GM23338 (cell line): Measurements from ENCODE around the gene SST. TPM values are rescaled to one million over a fixed set of nuclear protein-coding genes. Genes with fewer than 3 reads are reported as not detected.

Experiments
- ATAC-seq: fragments of 200-7000 bp; cut with Tn5 transposase; 3 replicates; pipeline ENCODE4 v1.9.1; 2020
- DNase-seq: peaks from one replicate; pipeline ENCODE4 v3.0.0-alpha.2; 2015; ENCODE audit warnings: low spot score
- H2AFZ ChIP-seq: fragments of 200-600 bp; sonication (generic); 2 replicates; pipeline ENCODE4 v1.8.0; 2016; ENCODE audit warnings: antibody characterized with exemption, mild to moderate bottlenecking, moderate library complexity
- H3F3A ChIP-seq: fragments of 200-600 bp; sonication (generic); replicated peaks from 2 replicates; pipeline ENCODE4 v1.8.0; 2017; ENCODE audit warnings: antibody characterized with exemption, mixed run types, low read depth
- H3K27ac ChIP-seq: fragments of 200-600 bp; sonication (generic); 2 replicates; pipeline ENCODE4 v1.6.1; 2016; ENCODE audit warnings: low read depth
- H3K27me3 ChIP-seq: fragments of 200-600 bp; sonication (generic); 2 replicates; pipeline ENCODE4 v1.8.0; 2016; ENCODE audit warnings: mild to moderate bottlenecking, mixed run types, moderate library complexity; ENCODE audit not compliant: insufficient read depth
- H3K36me3 ChIP-seq: fragments of 200-600 bp; sonication (generic); 2 replicates; pipeline ENCODE4 v1.8.0; 2016; ENCODE audit warnings: mild to moderate bottlenecking; ENCODE audit not compliant: insufficient read depth
- H3K4me1 ChIP-seq: fragments of 200-600 bp; sonication (generic); 2 replicates; pipeline ENCODE4 v1.8.0; 2016; ENCODE audit warnings: mild to moderate bottlenecking, moderate library complexity; ENCODE audit not compliant: insufficient read depth
- H3K4me2 ChIP-seq: fragments of 200-600 bp; sonication (generic); 2 replicates; pipeline ENCODE4 v1.7.1; 2017; ENCODE audit warnings: mixed run types
- H3K4me3 ChIP-seq: fragments of 200-600 bp; sonication (generic); 2 replicates; pipeline ENCODE4 v1.6.1; 2016; ENCODE audit warnings: mixed run types
- H3K79me2 ChIP-seq: fragments of 200-600 bp; sonication (generic); replicated peaks from 2 replicates; pipeline ENCODE4 v1.8.0; 2017; ENCODE audit warnings: mild to moderate bottlenecking; ENCODE audit not compliant: insufficient read depth
- H3K9me2 ChIP-seq: fragments of 200-600 bp; sonication (generic); 2 replicates; pipeline ENCODE4 v1.8.0; 2017; ENCODE audit not compliant: insufficient read depth
- H4K20me1 ChIP-seq: fragments of 200-600 bp; sonication (generic); replicated peaks from 2 replicates; pipeline ENCODE4 v1.8.0; 2017; ENCODE audit warnings: mild to moderate bottlenecking; ENCODE audit not compliant: insufficient read depth
- H3K27ac Mint-ChIP-seq: 2 replicates; pipeline ENCODE4 v1.8.0; 2020; ENCODE audit warnings: inconsistent platforms, mild to moderate bottlenecking, moderate library complexity, mixed read lengths
- H3K27me3 Mint-ChIP-seq: 3 replicates; pipeline ENCODE4 v1.8.0; 2022; ENCODE audit warnings: low read depth, mild to moderate bottlenecking, moderate library complexity, mixed read lengths, inconsistent platforms; ENCODE audit not compliant: insufficient read depth, poor library complexity
- H3K36me3 Mint-ChIP-seq: 3 replicates; pipeline ENCODE4 v1.8.0; 2021; ENCODE audit warnings: low read depth, mild to moderate bottlenecking, inconsistent platforms, moderate library complexity, mixed read lengths
- H3K4me1 Mint-ChIP-seq: 3 replicates; pipeline ENCODE4 v1.8.0; 2020; ENCODE audit warnings: mild to moderate bottlenecking, inconsistent platforms, mixed read lengths
- H3K4me3 Mint-ChIP-seq: 3 replicates; pipeline ENCODE4 v1.8.0; 2021; ENCODE audit warnings: moderate library complexity, mild to moderate bottlenecking, inconsistent platforms, mixed read lengths
- H3K9me3 Mint-ChIP-seq: 3 replicates; pipeline ENCODE4 v1.8.0; 2020; ENCODE audit warnings: moderate library complexity, mild to moderate bottlenecking, inconsistent platforms, mixed read lengths
- CREB1 ChIP-seq: fragments of 250-450 bp; sonication (Bioruptor Pico); IDR thresholded peaks from 2 replicates; pipeline ENCODE4 v1.5.0; 2020; ENCODE audit warnings: low read depth, mild to moderate bottlenecking, moderate library complexity
- EZH2phosphoT487 ChIP-seq: fragments of 200-600 bp; sonication (generic); IDR thresholded peaks from one replicate; pipeline ENCODE4 v1.8.1; 2018; ENCODE audit warnings: antibody characterized with exemption; ENCODE audit not compliant: unreplicated experiment
- JUNB ChIP-seq: IDR thresholded peaks from one replicate; pipeline ENCODE4 v1.6.1; 2016; ENCODE audit warnings: antibody characterized with exemption; ENCODE audit not compliant: unreplicated experiment
- NANOG ChIP-seq: IDR thresholded peaks from 2 replicates; pipeline ENCODE4 v1.6.1; 2016; ENCODE audit warnings: antibody characterized with exemption, borderline replicate concordance
- ZNF331 ChIP-seq: fragments of 250-450 bp; sonication (Bioruptor Pico); IDR thresholded peaks from 2 replicates; pipeline ENCODE4 v1.5.0; 2020; ENCODE audit warnings: low read depth, mild to moderate bottlenecking, moderate library complexity
- polyA plus RNA-seq: library from polyadenylated mRNA; unstranded; fragments of >200 nt; fragmentation: Nextera tagmentation; extraction: Ambion mirVana; gene quantifications from 2 replicates; pipeline ENCODE4 v1.2.1, GENCODE V29; 2016
- total RNA-seq: library from RNA; depleted of rRNA; stranded (reverse); fragments of >200 nt; shearing (Covaris generic); gene quantifications from 2 replicates; pipeline ENCODE4 v1.2.3, GENCODE V29; 2014
- TF ChIP-seq, protein P1 (sequence below): IDR thresholded peaks from one replicate; pipeline ENCODE4 v1.6.1; 2018; ENCODE audit warnings: antibody characterized with exemption; ENCODE audit not compliant: unreplicated experiment
- TF ChIP-seq, protein P2 (sequence below): IDR thresholded peaks from 2 replicates; pipeline ENCODE4 v1.6.1; 2016; ENCODE audit warnings: antibody characterized with exemption
- TF ChIP-seq, protein P3 (sequence below): fragments of 250-450 bp; sonication (Bioruptor Pico); IDR thresholded peaks from 2 replicates; pipeline ENCODE4 v1.5.0; 2020; ENCODE audit warnings: mild to moderate bottlenecking, moderate library complexity

Gene SST
- total and polyA plus RNA-seq, 2 experiments from 2014 or later = 3.9 TPM; not detected in 1

GRCh38 chr3:187667526-187667925 is 2.7 kb downstream of the SST start:
- H3K4me1 ChIP-seq = peaks cover 8% of the 10 kb centered on the region; the same call in 1 of the 2 replicates
- H3K4me3 Mint-ChIP-seq = no peak overlapping the region
- H3K4me1 Mint-ChIP-seq = peaks cover 8% of the 10 kb centered on the region
- no peak overlapping the region for H3K27ac Mint-ChIP-seq
- no peak overlapping the region for H3K27ac ChIP-seq
- H4K20me1 ChIP-seq = 0 out of 2 replicates have a peak, but pooled peaks cover 2% of the 10 kb centered on the region
- H3K79me2 ChIP-seq = no peaks in the 10 kb centered on the region
- no peaks in the 10 kb centered on the region; the same call in 1 of the 2 replicates for H3F3A ChIP-seq
- H3K27me3 Mint-ChIP-seq = peaks cover 25% of the 10 kb centered on the region
- H3K36me3 ChIP-seq = no peaks in the 10 kb centered on the region
- H3K36me3 Mint-ChIP-seq = no peaks in the 10 kb centered on the region
- H3K4me2 ChIP-seq = no peak overlapping the region
- H3K9me2 ChIP-seq = no peaks in the 10 kb centered on the region
- ATAC-seq (no peak), DNase-seq (no peak)
- no peak overlapping the region for H2AFZ ChIP-seq
- peaks cover 23% of the 10 kb centered on the region for H3K27me3 ChIP-seq
- H3K9me3 Mint-ChIP-seq = no peaks in the 10 kb centered on the region
- no peak overlapping the region for H3K4me3 ChIP-seq
- TF ChIP-seq, protein P1, sequence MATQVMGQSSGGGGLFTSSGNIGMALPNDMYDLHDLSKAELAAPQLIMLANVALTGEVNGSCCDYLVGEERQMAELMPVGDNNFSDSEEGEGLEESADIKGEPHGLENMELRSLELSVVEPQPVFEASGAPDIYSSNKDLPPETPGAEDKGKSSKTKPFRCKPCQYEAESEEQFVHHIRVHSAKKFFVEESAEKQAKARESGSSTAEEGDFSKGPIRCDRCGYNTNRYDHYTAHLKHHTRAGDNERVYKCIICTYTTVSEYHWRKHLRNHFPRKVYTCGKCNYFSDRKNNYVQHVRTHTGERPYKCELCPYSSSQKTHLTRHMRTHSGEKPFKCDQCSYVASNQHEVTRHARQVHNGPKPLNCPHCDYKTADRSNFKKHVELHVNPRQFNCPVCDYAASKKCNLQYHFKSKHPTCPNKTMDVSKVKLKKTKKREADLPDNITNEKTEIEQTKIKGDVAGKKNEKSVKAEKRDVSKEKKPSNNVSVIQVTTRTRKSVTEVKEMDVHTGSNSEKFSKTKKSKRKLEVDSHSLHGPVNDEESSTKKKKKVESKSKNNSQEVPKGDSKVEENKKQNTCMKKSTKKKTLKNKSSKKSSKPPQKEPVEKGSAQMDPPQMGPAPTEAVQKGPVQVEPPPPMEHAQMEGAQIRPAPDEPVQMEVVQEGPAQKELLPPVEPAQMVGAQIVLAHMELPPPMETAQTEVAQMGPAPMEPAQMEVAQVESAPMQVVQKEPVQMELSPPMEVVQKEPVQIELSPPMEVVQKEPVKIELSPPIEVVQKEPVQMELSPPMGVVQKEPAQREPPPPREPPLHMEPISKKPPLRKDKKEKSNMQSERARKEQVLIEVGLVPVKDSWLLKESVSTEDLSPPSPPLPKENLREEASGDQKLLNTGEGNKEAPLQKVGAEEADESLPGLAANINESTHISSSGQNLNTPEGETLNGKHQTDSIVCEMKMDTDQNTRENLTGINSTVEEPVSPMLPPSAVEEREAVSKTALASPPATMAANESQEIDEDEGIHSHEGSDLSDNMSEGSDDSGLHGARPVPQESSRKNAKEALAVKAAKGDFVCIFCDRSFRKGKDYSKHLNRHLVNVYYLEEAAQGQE = no peak
- TF ChIP-seq CREB1 (CRISPR knock-in tag) (no peak), JUNB (no peak)
- TF ChIP-seq, protein P2, sequence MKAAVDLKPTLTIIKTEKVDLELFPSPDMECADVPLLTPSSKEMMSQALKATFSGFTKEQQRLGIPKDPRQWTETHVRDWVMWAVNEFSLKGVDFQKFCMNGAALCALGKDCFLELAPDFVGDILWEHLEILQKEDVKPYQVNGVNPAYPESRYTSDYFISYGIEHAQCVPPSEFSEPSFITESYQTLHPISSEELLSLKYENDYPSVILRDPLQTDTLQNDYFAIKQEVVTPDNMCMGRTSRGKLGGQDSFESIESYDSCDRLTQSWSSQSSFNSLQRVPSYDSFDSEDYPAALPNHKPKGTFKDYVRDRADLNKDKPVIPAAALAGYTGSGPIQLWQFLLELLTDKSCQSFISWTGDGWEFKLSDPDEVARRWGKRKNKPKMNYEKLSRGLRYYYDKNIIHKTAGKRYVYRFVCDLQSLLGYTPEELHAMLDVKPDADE = no peak

GRCh38 chr3:187665764-187666402 is 4.3 kb downstream of the SST start:
- Mint-ChIP-seq H3K4me1 (peaks cover 8% of the 10 kb centered on the region), H3K4me3 (no peak overlapping the region), H3K27me3 (peaks cover 20% of the 10 kb centered on the region), H3K36me3 (no peaks in the 10 kb centered on the region), H3K9me3 (no peaks in the 10 kb centered on the region), H3K27ac (no peak overlapping the region)
- DNase-seq = no peak
- Histone ChIP-seq H2AFZ (no peak overlapping the region), H4K20me1 (no peaks in the 10 kb centered on the region), H3K27me3 (peaks cover 6% of the 10 kb centered on the region), H3K79me2 (no peaks in the 10 kb centered on the region), H3K9me2 (no peaks in the 10 kb centered on the region), H3K27ac (no peak overlapping the region), H3K4me3 (no peak overlapping the region), H3K36me3 (no peaks in the 10 kb centered on the region), H3F3A (no peaks in the 10 kb centered on the region; the same call in 1 of the 2 replicates), H3K4me2 (no peak overlapping the region), H3K4me1 (peaks cover 8% of the 10 kb centered on the region; the same call in 1 of the 2 replicates)
- ATAC-seq = no peak
- TF ChIP-seq, protein P3, sequence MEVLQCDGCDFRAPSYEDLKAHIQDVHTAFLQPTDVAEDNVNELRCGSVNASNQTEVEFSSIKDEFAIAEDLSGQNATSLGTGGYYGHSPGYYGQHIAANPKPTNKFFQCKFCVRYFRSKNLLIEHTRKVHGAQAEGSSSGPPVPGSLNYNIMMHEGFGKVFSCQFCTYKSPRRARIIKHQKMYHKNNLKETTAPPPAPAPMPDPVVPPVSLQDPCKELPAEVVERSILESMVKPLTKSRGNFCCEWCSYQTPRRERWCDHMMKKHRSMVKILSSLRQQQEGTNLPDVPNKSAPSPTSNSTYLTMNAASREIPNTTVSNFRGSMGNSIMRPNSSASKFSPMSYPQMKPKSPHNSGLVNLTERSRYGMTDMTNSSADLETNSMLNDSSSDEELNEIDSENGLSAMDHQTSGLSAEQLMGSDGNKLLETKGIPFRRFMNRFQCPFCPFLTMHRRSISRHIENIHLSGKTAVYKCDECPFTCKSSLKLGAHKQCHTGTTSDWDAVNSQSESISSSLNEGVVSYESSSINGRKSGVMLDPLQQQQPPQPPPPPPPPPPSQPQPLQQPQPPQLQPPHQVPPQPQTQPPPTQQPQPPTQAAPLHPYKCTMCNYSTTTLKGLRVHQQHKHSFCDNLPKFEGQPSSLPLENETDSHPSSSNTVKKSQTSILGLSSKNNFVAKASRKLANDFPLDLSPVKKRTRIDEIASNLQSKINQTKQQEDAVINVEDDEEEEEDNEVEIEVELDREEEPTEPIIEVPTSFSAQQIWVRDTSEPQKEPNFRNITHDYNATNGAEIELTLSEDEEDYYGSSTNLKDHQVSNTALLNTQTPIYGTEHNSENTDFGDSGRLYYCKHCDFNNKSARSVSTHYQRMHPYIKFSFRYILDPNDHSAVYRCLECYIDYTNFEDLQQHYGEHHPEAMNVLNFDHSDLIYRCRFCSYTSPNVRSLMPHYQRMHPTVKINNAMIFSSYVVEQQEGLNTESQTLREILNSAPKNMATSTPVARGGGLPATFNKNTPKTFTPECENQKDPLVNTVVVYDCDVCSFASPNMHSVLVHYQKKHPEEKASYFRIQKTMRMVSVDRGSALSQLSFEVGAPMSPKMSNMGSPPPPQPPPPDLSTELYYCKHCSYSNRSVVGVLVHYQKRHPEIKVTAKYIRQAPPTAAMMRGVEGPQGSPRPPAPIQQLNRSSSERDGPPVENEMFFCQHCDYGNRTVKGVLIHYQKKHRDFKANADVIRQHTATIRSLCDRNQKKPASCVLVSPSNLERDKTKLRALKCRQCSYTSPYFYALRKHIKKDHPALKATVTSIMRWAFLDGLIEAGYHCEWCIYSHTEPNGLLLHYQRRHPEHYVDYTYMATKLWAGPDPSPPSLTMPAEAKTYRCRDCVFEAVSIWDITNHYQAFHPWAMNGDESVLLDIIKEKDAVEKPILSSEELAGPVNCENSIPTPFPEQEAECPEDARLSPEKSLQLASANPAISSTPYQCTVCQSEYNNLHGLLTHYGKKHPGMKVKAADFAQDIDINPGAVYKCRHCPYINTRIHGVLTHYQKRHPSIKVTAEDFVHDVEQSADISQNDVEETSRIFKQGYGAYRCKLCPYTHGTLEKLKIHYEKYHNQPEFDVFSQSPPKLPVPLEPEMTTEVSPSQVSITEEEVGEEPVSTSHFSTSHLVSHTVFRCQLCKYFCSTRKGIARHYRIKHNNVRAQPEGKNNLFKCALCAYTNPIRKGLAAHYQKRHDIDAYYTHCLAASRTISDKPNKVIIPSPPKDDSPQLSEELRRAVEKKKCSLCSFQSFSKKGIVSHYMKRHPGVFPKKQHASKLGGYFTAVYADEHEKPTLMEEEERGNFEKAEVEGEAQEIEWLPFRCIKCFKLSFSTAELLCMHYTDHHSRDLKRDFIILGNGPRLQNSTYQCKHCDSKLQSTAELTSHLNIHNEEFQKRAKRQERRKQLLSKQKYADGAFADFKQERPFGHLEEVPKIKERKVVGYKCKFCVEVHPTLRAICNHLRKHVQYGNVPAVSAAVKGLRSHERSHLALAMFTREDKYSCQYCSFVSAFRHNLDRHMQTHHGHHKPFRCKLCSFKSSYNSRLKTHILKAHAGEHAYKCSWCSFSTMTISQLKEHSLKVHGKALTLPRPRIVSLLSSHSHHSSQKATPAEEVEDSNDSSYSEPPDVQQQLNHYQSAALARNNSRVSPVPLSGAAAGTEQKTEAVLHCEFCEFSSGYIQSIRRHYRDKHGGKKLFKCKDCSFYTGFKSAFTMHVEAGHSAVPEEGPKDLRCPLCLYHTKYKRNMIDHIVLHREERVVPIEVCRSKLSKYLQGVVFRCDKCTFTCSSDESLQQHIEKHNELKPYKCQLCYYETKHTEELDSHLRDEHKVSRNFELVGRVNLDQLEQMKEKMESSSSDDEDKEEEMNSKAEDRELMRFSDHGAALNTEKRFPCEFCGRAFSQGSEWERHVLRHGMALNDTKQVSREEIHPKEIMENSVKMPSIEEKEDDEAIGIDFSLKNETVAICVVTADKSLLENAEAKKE (CRISPR knock-in tag) = no peak
- TF ChIP-seq ZNF331 (CRISPR knock-in tag) = no peak
- no peak for TF ChIP-seq EZH2phosphoT487
- no peak for TF ChIP-seq CREB1 (CRISPR knock-in tag)
- TF ChIP-seq, protein P2 = no peak
- TF ChIP-seq NANOG = no peak
- no peak for TF ChIP-seq JUNB
